NCI-H2081 (cell line): ENCODE data around the gene RAB37.
A peak's percentile ranks its signal among the peaks of the same experiment; 100 is the strongest.

Experiments used
- DNase-seq, 2 experiments: peaks; one replicate each; lab custom pipeline; 2025; lab: John Stamatoyannopoulos, UW

The RAB37 gene

GRCh38 chr17:74744714-74745547, 7.9 kb downstream of the RAB37 start:
- DNase-seq = peak; percentile 20 to 65

GRCh38 chr17:74745548-74746177, 8.6 kb downstream of the RAB37 start:
- DNase-seq = no peak

- no peak for DNase-seq
Observed at GRCh38 chr17:74746376-74746775, 9.3 kb downstream of the RAB37 start.

- DNase-seq = no peak
Observed at GRCh38 chr17:74746922-74747321, 9.9 kb downstream of the RAB37 start.

GRCh38 chr17:74748279-74748528, 11.1 kb downstream of the RAB37 start:
- no peak for DNase-seq

GRCh38 chr17:74748529-74749278, 11.6 kb downstream of the RAB37 start, which contains the start of gene NHERF1:
TSS of gene NHERF1 (plus strand) at chr17:74748628. CDS start at chr17:74748847, 219 bp downstream.
- DNase-seq = peak; percentile 95

- DNase-seq = no peak
Observed at GRCh38 chr17:74749279-74750038, 12.4 kb downstream of the RAB37 start.

GRCh38 chr17:74750039-74750326, 12.9 kb downstream of the RAB37 start:
- DNase-seq = no peak

- DNase-seq = no peak
Observed at GRCh38 chr17:74750327-74751069, 13.4 kb downstream of the RAB37 start.

GRCh38 chr17:74752415-74752814, 15.4 kb downstream of the RAB37 start:
- no peak for DNase-seq

- no peak for DNase-seq
Observed at GRCh38 chr17:74752822-74753401, 15.9 kb downstream of the RAB37 start.

GRCh38 chr17:74754832-74755231, 17.8 kb downstream of the RAB37 start:
- DNase-seq = no peak

- no peak for DNase-seq
Observed at GRCh38 chr17:74755533-74755932, 18.5 kb downstream of the RAB37 start.

- DNase-seq = no peak
Observed at GRCh38 chr17:74756891-74757290, 19.8 kb downstream of the RAB37 start.

GRCh38 chr17:74757502-74757901, 20.4 kb downstream of the RAB37 start:
- DNase-seq = no peak

- DNase-seq = no peak
Observed at GRCh38 chr17:74757931-74758847, 21.1 kb downstream of the RAB37 start.

GRCh38 chr17:74758848-74759168, 21.8 kb downstream of the RAB37 start:
- no peak for DNase-seq

- DNase-seq = no peak
Observed at GRCh38 chr17:74759243-74759801, 22.3 kb downstream of the RAB37 start.

GRCh38 chr17:74759941-74760340, 22.9 kb downstream of the RAB37 start:
- DNase-seq = no peak
